DMS114 treated with DMSO at 0.1 percent for 48 hours (cell line): ENCODE data around the gene NEU2.

Experiments
- DNase-seq: peaks from one replicate; lab custom pipeline; 2025; ENCODE audit not compliant: unreplicated experiment; lab: John Stamatoyannopoulos, UW

Gene NEU2

GRCh38 chr2:233032551-233033320 is at the start of gene NEU2:
NEU2 (plus strand) TSS chr2:233032672; CDS start chr2:233032672, 0 bp downstream.
- no peak for DNase-seq

- DNase-seq: no peak
These were observed 49.4 kb upstream of the NEU2 start for GRCh38 chr2:232982926-232983668.

- DNase-seq: no peak
These were observed 48.8 kb upstream of the NEU2 start for GRCh38 chr2:232983669-232984140.

- DNase-seq: no peak
These were observed 47.8 kb upstream of the NEU2 start for GRCh38 chr2:232984451-232985207.

- DNase-seq: no peak
These were observed 46.3 kb upstream of the NEU2 start for GRCh38 chr2:232986155-232986554.

- no peak for DNase-seq
These were observed 39.1 kb upstream of the NEU2 start for GRCh38 chr2:232993231-232993821.

- no peak for DNase-seq
These were observed 38.0 kb upstream of the NEU2 start for GRCh38 chr2:232994446-232994845.

- no peak for DNase-seq
These were observed 34.5 kb upstream of the NEU2 start for GRCh38 chr2:232997749-232998665.

GRCh38 chr2:232998666-232998985 is 33.8 kb upstream of the NEU2 start:
- DNase-seq: no peak

GRCh38 chr2:232999354-232999753 is 33.1 kb upstream of the NEU2 start:
- DNase-seq: no peak

GRCh38 chr2:233000886-233001750 is 31.4 kb upstream of the NEU2 start:
- DNase-seq: no peak

GRCh38 chr2:233002829-233003657 is 29.4 kb upstream of the NEU2 start:
- DNase-seq: no peak

- no peak for DNase-seq
These were observed 28.6 kb upstream of the NEU2 start for GRCh38 chr2:233003658-233004555.

- DNase-seq: no peak
These were observed 27.4 kb upstream of the NEU2 start for GRCh38 chr2:233005096-233005495.

GRCh38 chr2:233006648-233007047 is 25.8 kb upstream of the NEU2 start:
- DNase-seq: no peak

GRCh38 chr2:233007270-233007669 is 25.2 kb upstream of the NEU2 start:
- DNase-seq: no peak

- no peak for DNase-seq
These were observed 24.7 kb upstream of the NEU2 start for GRCh38 chr2:233007739-233008138.
